ENCODE measurements around the gene CDC7.

CDC7 gene

GRCh38 chr1:91501971-91502671 lies 1.5 kb downstream of the CDC7 start:
- TF ChIP-seq CTCF (IDR thresholded peaks at IDR 0.05; ENCODE audit: low read depth, low read length), result no peak
- no peak for DNase-seq (ENCODE audit: extremely low read depth, low read depth)

GRCh38 chr1:91502672-91503184 lies 2.1 kb downstream of the CDC7 start:
- peak; percentile 13 for TF ChIP-seq CTCF (IDR thresholded peaks at IDR 0.05; ENCODE audit: low read depth, low read length)
- DNase-seq (ENCODE audit: extremely low read depth, low read depth), result no peak

- DNase-seq (ENCODE audit: extremely low read depth, low read depth), result no peak
These were observed 2.8 kb downstream of the CDC7 start for GRCh38 chr1:91503332-91503900.

GRCh38 chr1:91503975-91504530 lies 3.4 kb downstream of the CDC7 start:
- no peak for DNase-seq (ENCODE audit: extremely low read depth, low read depth)
- TF ChIP-seq CTCF (IDR thresholded peaks at IDR 0.05; ENCODE audit: low read depth, low read length), result no peak

More at GRCh38 chr1:91503332-91503900, 2.8 kb downstream of the CDC7 start:
- TF ChIP-seq CTCF (IDR thresholded peaks at IDR 0.05; ENCODE audit: low read depth, low read length), result no peak

- DNase-seq (ENCODE audit: extremely low read depth, low read depth), result no peak
- no peak for TF ChIP-seq CTCF (IDR thresholded peaks at IDR 0.05; ENCODE audit: low read depth, low read length)
These were observed 4.4 kb downstream of the CDC7 start for GRCh38 chr1:91505086-91505485.

- no peak for DNase-seq (ENCODE audit: extremely low read depth, low read depth)
- no peak for TF ChIP-seq CTCF (IDR thresholded peaks at IDR 0.05; ENCODE audit: low read depth, low read length)
These were observed 5.4 kb downstream of the CDC7 start for GRCh38 chr1:91506071-91506470.

- no peak for DNase-seq (ENCODE audit: extremely low read depth, low read depth)
- no peak for TF ChIP-seq CTCF (IDR thresholded peaks at IDR 0.05; ENCODE audit: low read depth, low read length)
These were observed 6.7 kb downstream of the CDC7 start for GRCh38 chr1:91507328-91507727.

All from AG09319 (cell line).